ENCODE measurements around the gene TBC1D3.
"Not testable (repeated sequence)": the region's sequence is repeated elsewhere in the genome, so short reads cannot be mapped to it uniquely, and the experiment has no call there.

The TBC1D3 gene

GRCh38 chr17:38192455-38192854 is at the start of gene TBC1D3:
Gene TBC1D3, minus strand, starts transcription at chr17:38192555. Its CDS starts 1,526 bp downstream, at chr17:38191029.
- not testable (repeated sequence) for DNase-seq

DNA sequence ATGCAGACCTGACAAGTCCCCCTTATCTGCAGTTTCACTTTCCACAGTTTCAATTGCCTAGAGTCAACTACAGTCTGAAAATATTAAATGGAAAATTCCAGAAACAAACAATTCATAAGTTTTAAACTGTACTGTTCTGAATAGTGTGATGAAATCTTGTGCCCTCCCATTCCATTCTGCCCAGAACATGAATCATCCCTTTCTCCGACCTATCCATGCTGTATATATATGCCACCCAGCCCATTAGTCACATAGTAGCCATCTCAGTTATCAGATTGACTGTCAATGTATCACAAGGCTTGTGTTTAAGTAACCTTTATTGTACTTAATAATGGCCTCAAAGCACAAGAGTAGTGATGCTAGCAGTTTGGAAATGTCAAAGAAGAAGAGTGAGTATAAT is 40.4 kb upstream of the TBC1D3 start:
- DNase-seq, result not testable (repeated sequence)

- not testable (repeated sequence) for DNase-seq
These were observed 33.6 kb upstream of the TBC1D3 start for GRCh38 chr17:38225844-38226495.

DNA sequence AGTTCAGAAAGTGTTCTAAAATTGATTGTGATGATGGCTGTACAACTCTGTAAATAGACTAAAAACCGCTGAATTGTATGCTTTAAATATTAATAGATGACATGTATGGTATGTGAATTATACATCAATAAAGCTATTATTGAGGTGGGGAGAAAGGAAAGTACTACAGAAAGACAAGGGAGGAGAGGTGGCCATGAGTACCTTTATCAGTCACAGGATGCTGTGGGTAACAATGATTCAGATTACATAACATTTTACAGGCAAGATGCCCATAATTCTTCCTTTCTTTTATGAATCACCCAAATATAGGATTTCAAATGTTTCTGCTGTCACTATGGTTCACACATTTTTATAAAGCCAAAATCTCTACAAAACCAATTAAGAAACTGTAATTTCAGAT is 28.5 kb upstream of the TBC1D3 start:
- DNase-seq, result not testable (repeated sequence)

DNA sequence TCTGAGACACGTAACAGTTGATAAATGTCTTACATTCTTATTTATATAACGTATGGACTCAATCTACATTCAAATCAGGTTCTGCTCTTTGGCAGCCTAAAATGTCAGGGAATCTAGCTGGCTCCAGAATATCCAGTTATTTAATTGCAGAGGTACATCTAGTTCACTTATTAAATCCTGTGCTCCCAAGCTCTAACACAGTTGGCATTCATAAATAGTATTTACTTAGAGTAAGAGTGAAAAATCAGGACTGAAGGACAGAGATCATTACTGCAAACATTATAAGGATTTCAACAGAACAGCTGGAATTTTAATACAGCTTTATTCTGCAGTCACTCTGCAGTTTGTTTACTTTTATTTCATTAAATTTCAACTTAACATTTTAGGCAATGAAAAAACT is 7.9 kb upstream of the TBC1D3 start:
- not testable (repeated sequence) for DNase-seq

DNA sequence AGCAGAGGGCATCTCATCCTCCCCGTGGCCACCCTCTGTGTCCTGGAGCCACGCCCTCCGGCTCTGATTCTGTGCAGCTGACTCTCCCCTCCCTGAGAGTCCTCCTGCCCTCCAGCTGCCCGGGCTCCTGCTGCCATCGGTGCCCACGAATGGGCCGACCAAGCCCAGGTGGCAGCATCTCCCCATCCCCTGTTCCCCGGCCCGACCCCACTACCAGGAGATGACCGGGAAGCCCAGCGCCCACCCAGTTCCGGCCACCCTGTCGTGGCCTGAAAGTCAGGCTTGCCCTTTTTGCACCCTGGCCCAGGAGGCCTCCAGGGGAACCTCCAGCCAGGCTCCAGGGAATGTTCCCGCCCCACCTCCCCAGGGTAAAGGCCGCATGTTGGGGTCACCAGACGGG is 57.5 kb downstream of the TBC1D3 start:
- not testable (repeated sequence) for DNase-seq
